Measurements from ENCODE around the gene MME. TPM values are rescaled to one million over a fixed set of nuclear protein-coding genes. Genes with fewer than 3 reads are reported as not detected.
"Not testable (repeated sequence)": the region's sequence is repeated elsewhere in the genome, so short reads cannot be mapped to it uniquely, and the experiment has no call there.

MME gene
- total RNA-seq, 4 donors from 2014 or later: 1.5 to 96.1 (median 4.2) TPM

DNA sequence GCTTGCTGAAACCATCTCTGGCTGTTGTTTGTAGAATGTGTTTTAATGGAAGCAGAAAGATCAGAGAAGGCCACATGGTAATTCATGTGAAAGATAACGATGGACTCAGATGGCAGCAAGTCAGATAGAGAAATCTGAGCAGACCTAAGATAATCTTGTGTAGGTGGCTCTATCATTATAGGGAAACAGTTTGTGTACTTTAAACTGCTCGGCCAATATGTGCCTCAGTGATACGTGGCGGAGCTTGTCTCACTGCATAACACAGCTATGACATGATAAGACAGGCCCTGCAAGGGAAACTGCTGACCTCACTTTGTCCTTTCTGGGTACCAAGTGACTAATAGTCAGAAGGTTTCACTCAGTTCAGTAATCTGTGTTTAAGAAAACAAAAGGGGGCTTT lies 51.0 kb downstream of the MME start:
- TF ChIP-seq POLR2A (IDR thresholded peaks at IDR 0.05): no peak
- TF ChIP-seq, protein P1, sequence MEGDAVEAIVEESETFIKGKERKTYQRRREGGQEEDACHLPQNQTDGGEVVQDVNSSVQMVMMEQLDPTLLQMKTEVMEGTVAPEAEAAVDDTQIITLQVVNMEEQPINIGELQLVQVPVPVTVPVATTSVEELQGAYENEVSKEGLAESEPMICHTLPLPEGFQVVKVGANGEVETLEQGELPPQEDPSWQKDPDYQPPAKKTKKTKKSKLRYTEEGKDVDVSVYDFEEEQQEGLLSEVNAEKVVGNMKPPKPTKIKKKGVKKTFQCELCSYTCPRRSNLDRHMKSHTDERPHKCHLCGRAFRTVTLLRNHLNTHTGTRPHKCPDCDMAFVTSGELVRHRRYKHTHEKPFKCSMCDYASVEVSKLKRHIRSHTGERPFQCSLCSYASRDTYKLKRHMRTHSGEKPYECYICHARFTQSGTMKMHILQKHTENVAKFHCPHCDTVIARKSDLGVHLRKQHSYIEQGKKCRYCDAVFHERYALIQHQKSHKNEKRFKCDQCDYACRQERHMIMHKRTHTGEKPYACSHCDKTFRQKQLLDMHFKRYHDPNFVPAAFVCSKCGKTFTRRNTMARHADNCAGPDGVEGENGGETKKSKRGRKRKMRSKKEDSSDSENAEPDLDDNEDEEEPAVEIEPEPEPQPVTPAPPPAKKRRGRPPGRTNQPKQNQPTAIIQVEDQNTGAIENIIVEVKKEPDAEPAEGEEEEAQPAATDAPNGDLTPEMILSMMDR (IDR thresholded peaks at IDR 0.05): no peak
- H3K36me3 ChIP-seq: no peaks in the 10 kb centered on the region
- no peak overlapping the region for H3K27ac ChIP-seq
- no peaks in the 10 kb centered on the region for H3K4me1 ChIP-seq
- no peak for DNase-seq
- H3K27me3 ChIP-seq: no peaks in the 10 kb centered on the region
- intact Hi-C loops (cut with DNase I; ENCODE audit: low total_unique reads): no loop called here
- H3K4me3 ChIP-seq: no peak overlapping the region
- H3K9me3 ChIP-seq: no peaks in the 10 kb centered on the region

DNA sequence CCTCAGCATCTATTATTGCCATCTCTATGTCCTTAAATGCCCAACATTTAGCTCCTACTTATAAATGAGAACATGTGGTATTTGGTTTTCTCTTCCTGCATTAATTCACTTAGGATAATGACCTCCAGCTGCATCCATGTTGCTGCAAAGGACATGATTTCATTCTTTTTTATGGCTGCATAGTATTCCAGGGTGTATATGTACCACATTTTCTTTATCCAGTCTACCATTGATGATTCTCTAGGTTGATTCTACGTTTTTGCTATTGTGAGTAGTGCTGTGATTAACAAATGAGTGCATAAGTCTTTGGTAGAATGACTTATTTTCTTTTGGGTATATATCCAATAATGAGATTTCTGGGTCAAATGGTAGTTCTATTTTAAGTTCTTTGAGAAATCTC lies 54.2 kb downstream of the MME start:
- H3K4me1 ChIP-seq; H3K27me3 ChIP-seq; DNase-seq; H3K4me3 ChIP-seq; intact Hi-C loops (cut with DNase I; ENCODE audit: low total_unique reads); H3K27ac ChIP-seq; H3K36me3 ChIP-seq; H3K9me3 ChIP-seq: not testable (repeated sequence)

- no peaks in the 10 kb centered on the region for H3K4me1 ChIP-seq
- no peaks in the 10 kb centered on the region for H3K36me3 ChIP-seq
- intact Hi-C loops (cut with DNase I; ENCODE audit: low total_unique reads): no loop called here
- H3K9me3 ChIP-seq: no peaks in the 10 kb centered on the region
- no peaks in the 10 kb centered on the region for H3K27me3 ChIP-seq
- no peak overlapping the region for H3K4me3 ChIP-seq
- H3K27ac ChIP-seq: no peak overlapping the region
- no peak for DNase-seq
- no peak for TF ChIP-seq POLR2A (IDR thresholded peaks at IDR 0.05)
- TF ChIP-seq, protein P1 (IDR thresholded peaks at IDR 0.05): no peak
These were observed 54.9 kb downstream of the MME start for GRCh38 chr3:155135003-155135402.

- Histone ChIP-seq H3K27ac (no peak overlapping the region), H3K4me1 (no peaks in the 10 kb centered on the region), H3K27me3 (no peaks in the 10 kb centered on the region), H3K36me3 (no peaks in the 10 kb centered on the region), H3K4me3 (no peak overlapping the region), H3K9me3 (no peaks in the 10 kb centered on the region)
- no peak for TF ChIP-seq POLR2A (IDR thresholded peaks at IDR 0.05)
- TF ChIP-seq, protein P1 (IDR thresholded peaks at IDR 0.05): no peak
- DNase-seq: no peak
- intact Hi-C loops (cut with DNase I; ENCODE audit: low total_unique reads): no loop called here
These were observed 58.6 kb downstream of the MME start for GRCh38 chr3:155138677-155139076.

GRCh38 chr3:155147588-155147987 lies 67.5 kb downstream of the MME start:
- Histone ChIP-seq H3K4me1 (no peaks in the 10 kb centered on the region), H3K36me3 (no peaks in the 10 kb centered on the region), H3K4me3 (no peak overlapping the region), H3K27me3 (no peaks in the 10 kb centered on the region), H3K9me3 (no peaks in the 10 kb centered on the region), H3K27ac (no peak overlapping the region)
- intact Hi-C loops (cut with DNase I; ENCODE audit: low total_unique reads): no loop called here
- DNase-seq: no peak
- TF ChIP-seq POLR2A (IDR thresholded peaks at IDR 0.05): no peak
- TF ChIP-seq, protein P1 (IDR thresholded peaks at IDR 0.05): no peak

DNA sequence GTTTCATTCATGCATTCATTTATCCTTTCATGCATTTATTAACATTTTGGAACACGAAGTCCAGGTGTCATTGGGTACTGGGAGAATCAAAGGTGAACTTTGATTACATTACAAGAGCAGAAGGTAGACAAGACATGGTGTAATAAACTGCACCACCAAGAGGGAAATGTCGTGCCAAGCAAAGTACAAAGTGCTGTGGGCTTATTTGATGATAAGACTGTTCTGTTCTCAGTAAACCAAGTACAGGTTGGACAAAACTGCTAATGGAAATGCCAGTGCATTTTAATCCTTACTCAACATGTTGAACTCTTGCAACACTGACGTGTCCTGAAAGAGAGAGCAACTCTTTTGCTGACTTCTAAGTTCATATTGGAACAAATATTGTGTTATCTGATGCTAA lies 69.4 kb downstream of the MME start:
- H3K27ac ChIP-seq: no peak overlapping the region
- intact Hi-C loops (cut with DNase I; ENCODE audit: low total_unique reads): no loop called here
- no peaks in the 10 kb centered on the region for H3K4me1 ChIP-seq
- no peaks in the 10 kb centered on the region for H3K9me3 ChIP-seq
- H3K36me3 ChIP-seq: no peaks in the 10 kb centered on the region
- DNase-seq: no peak
- TF ChIP-seq, protein P1 (IDR thresholded peaks at IDR 0.05): no peak
- TF ChIP-seq POLR2A (IDR thresholded peaks at IDR 0.05): no peak
- no peaks in the 10 kb centered on the region for H3K27me3 ChIP-seq
- no peak overlapping the region for H3K4me3 ChIP-seq

Data from uterus (tissue), 4 donors.